Measurements from ENCODE around the gene TBCCD1.
A peak's percentile ranks its signal among the peaks of the same experiment; 100 is the strongest.

TBCCD1 gene

DNA sequence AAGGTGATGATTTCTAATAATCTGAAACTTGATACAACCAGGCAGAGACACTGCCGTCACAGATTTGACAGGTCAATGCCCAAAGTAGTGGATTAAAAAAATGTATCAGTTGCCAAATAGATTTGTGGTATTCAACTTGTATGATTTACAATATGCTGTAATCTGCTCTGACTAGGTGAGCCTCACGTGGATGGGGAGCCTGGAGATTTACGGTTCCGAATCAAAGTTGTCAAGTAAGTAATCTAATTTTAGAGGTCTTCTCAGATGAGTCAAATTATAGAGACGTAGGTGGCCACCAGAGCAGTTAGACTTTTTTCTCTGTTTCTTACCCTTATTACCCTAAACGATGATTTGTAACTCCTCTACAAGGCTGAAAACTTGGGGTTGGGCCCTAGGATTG, 15.4 kb upstream of the TBCCD1 start:
- Histone ChIP-seq H3K36me3 (ENCODE audit: insufficient read depth, low read length) (peaks cover 80% of the 10 kb centered on the region), H3K4me1 (ENCODE audit: insufficient read depth, low read length) (no peaks in the 10 kb centered on the region), H3K4me2 (ENCODE audit: insufficient read depth, low read length) (no peak overlapping the region), H4K20me1 (ENCODE audit: insufficient read depth, low read length) (no peaks in the 10 kb centered on the region), H3K9ac (ENCODE audit: low read depth, low read length) (no peak overlapping the region), H2AFZ (ENCODE audit: low read depth, low read length) (no peak overlapping the region), H3K79me2 (ENCODE audit: insufficient read depth, low read length) (no peaks in the 10 kb centered on the region), H3K27ac (ENCODE audit: low read length) (no peak overlapping the region), H3K27me3 (ENCODE audit: insufficient read depth, low read length, poor library complexity) (no peaks in the 10 kb centered on the region), H3K9me3 (ENCODE audit: insufficient read depth, low read length, severe bottlenecking) (no peaks in the 10 kb centered on the region), H3K4me3 (ENCODE audit: low read depth in 1 of 2, low read length in 2 of 2) (no peak overlapping the region)
- no peak for ATAC-seq (ENCODE audit: insufficient read depth, low read depth)
- no peak for TF ChIP-seq EZH2 (IDR thresholded peaks at IDR 0.05; ENCODE audit: borderline replicate concordance, low read depth, low read length, severe bottlenecking)
- TF ChIP-seq, protein P1, sequence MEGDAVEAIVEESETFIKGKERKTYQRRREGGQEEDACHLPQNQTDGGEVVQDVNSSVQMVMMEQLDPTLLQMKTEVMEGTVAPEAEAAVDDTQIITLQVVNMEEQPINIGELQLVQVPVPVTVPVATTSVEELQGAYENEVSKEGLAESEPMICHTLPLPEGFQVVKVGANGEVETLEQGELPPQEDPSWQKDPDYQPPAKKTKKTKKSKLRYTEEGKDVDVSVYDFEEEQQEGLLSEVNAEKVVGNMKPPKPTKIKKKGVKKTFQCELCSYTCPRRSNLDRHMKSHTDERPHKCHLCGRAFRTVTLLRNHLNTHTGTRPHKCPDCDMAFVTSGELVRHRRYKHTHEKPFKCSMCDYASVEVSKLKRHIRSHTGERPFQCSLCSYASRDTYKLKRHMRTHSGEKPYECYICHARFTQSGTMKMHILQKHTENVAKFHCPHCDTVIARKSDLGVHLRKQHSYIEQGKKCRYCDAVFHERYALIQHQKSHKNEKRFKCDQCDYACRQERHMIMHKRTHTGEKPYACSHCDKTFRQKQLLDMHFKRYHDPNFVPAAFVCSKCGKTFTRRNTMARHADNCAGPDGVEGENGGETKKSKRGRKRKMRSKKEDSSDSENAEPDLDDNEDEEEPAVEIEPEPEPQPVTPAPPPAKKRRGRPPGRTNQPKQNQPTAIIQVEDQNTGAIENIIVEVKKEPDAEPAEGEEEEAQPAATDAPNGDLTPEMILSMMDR (IDR thresholded peaks at IDR 0.05; ENCODE audit: borderline replicate concordance, extremely low read depth, low read length, poor library complexity, severe bottlenecking): no peak
- DNase-seq: no peak

DNA sequence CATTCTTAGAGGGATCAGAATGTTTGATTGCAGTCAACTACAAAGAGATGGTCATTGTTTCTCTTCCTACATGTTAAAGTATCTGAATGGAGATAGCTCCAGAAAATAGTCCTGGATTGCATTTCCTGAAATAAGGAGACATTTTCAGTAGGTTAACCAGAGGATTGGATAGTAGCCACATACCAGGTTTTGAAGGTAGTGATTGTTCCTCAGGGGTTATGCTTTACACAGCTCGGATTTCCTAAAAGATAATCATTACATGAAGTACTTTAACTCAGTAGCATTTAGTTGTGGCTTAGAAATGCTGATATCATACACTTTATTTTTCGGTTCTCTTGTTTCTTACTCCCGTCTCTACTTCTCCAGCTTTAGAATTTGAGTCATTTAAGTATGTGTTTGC, 13.6 kb upstream of the TBCCD1 start:
- no peak for ATAC-seq (ENCODE audit: insufficient read depth, low read depth)
- no peak overlapping the region for H3K9ac ChIP-seq (ENCODE audit: low read depth, low read length)
- no peaks in the 10 kb centered on the region for H3K9me3 ChIP-seq (ENCODE audit: insufficient read depth, low read length, severe bottlenecking)
- no peaks in the 10 kb centered on the region for H3K27me3 ChIP-seq (ENCODE audit: insufficient read depth, low read length, poor library complexity)
- no peak for DNase-seq
- H3K27ac ChIP-seq (ENCODE audit: low read length): no peak overlapping the region
- H4K20me1 ChIP-seq (ENCODE audit: insufficient read depth, low read length): no peaks in the 10 kb centered on the region; the same call in 1 of the 2 replicates
- TF ChIP-seq, protein P1 (IDR thresholded peaks at IDR 0.05; ENCODE audit: borderline replicate concordance, extremely low read depth, low read length, poor library complexity, severe bottlenecking): no peak
- no peak for TF ChIP-seq EZH2 (IDR thresholded peaks at IDR 0.05; ENCODE audit: borderline replicate concordance, low read depth, low read length, severe bottlenecking)
- H3K4me3 ChIP-seq (ENCODE audit: low read depth in 1 of 2, low read length in 2 of 2): no peak overlapping the region
- H3K36me3 ChIP-seq (ENCODE audit: insufficient read depth, low read length): peaks cover 93% of the 10 kb centered on the region
- no peaks in the 10 kb centered on the region for H3K4me1 ChIP-seq (ENCODE audit: insufficient read depth, low read length)
- H2AFZ ChIP-seq (ENCODE audit: low read depth, low read length): no peak overlapping the region
- H3K4me2 ChIP-seq (ENCODE audit: insufficient read depth, low read length): no peak overlapping the region
- no peaks in the 10 kb centered on the region for H3K79me2 ChIP-seq (ENCODE audit: insufficient read depth, low read length)

- no peak overlapping the region for H3K9ac ChIP-seq (ENCODE audit: low read depth, low read length)
- no peak overlapping the region for H3K27ac ChIP-seq (ENCODE audit: low read length)
- no peak for ATAC-seq (ENCODE audit: insufficient read depth, low read depth)
- no peaks in the 10 kb centered on the region for H3K27me3 ChIP-seq (ENCODE audit: insufficient read depth, low read length, poor library complexity)
- H3K36me3 ChIP-seq (ENCODE audit: insufficient read depth, low read length): peaks cover 93% of the 10 kb centered on the region
- H3K9me3 ChIP-seq (ENCODE audit: insufficient read depth, low read length, severe bottlenecking): no peaks in the 10 kb centered on the region
- no peaks in the 10 kb centered on the region; the same call in 1 of the 2 replicates for H4K20me1 ChIP-seq (ENCODE audit: insufficient read depth, low read length)
- H3K79me2 ChIP-seq (ENCODE audit: insufficient read depth, low read length): peaks cover 11% of the 10 kb centered on the region; the same call in 1 of the 2 replicates
- no peak overlapping the region for H3K4me2 ChIP-seq (ENCODE audit: insufficient read depth, low read length)
- no peak for DNase-seq
- no peak overlapping the region for H3K4me3 ChIP-seq (ENCODE audit: low read depth in 1 of 2, low read length in 2 of 2)
- H3K4me1 ChIP-seq (ENCODE audit: insufficient read depth, low read length): peaks cover 2% of the 10 kb centered on the region; the same call in 1 of the 2 replicates
- TF ChIP-seq, protein P1 (IDR thresholded peaks at IDR 0.05; ENCODE audit: borderline replicate concordance, extremely low read depth, low read length, poor library complexity, severe bottlenecking): no peak
- no peak for TF ChIP-seq EZH2 (IDR thresholded peaks at IDR 0.05; ENCODE audit: borderline replicate concordance, low read depth, low read length, severe bottlenecking)
- no peak overlapping the region for H2AFZ ChIP-seq (ENCODE audit: low read depth, low read length)
Measured at GRCh38 chr3:186577521-186577920, 10.4 kb upstream of the TBCCD1 start.

- DNase-seq (no peak), ATAC-seq (ENCODE audit: insufficient read depth, low read depth) (no peak)
- peak overlapping the region; percentile 76 for H3K9ac ChIP-seq (ENCODE audit: low read depth, low read length)
- no peak overlapping the region for H2AFZ ChIP-seq (ENCODE audit: low read depth, low read length)
- H3K27me3 ChIP-seq (ENCODE audit: insufficient read depth, low read length, poor library complexity): no peaks in the 10 kb centered on the region
- H3K4me2 ChIP-seq (ENCODE audit: insufficient read depth, low read length): peak overlapping the region; percentile 93
- H3K4me1 ChIP-seq (ENCODE audit: insufficient read depth, low read length): peaks cover 42% of the 10 kb centered on the region
- peak overlapping the region; percentile 64 to 75; a peak in 3 of 4 replicates for H3K4me3 ChIP-seq (ENCODE audit: low read depth in 1 of 2, low read length in 2 of 2)
- no peak overlapping the region for H3K27ac ChIP-seq (ENCODE audit: low read length)
- peaks cover 60% of the 10 kb centered on the region for H3K79me2 ChIP-seq (ENCODE audit: insufficient read depth, low read length)
- peaks cover 42% of the 10 kb centered on the region for H3K36me3 ChIP-seq (ENCODE audit: insufficient read depth, low read length)
- TF ChIP-seq EZH2 (IDR thresholded peaks at IDR 0.05; ENCODE audit: borderline replicate concordance, low read depth, low read length, severe bottlenecking): no peak
- TF ChIP-seq, protein P1 (IDR thresholded peaks at IDR 0.05; ENCODE audit: borderline replicate concordance, extremely low read depth, low read length, poor library complexity, severe bottlenecking): no peak
- H3K9me3 ChIP-seq (ENCODE audit: insufficient read depth, low read length, severe bottlenecking): no peaks in the 10 kb centered on the region
- peaks cover 3% of the 10 kb centered on the region for H4K20me1 ChIP-seq (ENCODE audit: insufficient read depth, low read length)
Measured at GRCh38 chr3:186571644-186572013, 4.5 kb upstream of the TBCCD1 start.
